Spleen (tissue), 11 donors: ENCODE measurements around the gene C16orf95. TPM values are rescaled to one million over a fixed set of nuclear protein-coding genes. Genes with fewer than 3 reads are reported as not detected.
A peak's percentile ranks its signal among the peaks of the same experiment; 100 is the strongest.

Experiments used
- DNase-seq: peaks from one replicate; pipeline ENCODE4 v3.0.0-alpha.2; 2020
- H3K27ac ChIP-seq, 8 donors: fragments of 200-600 bp; sonication (generic) in 7 of 8; 1 replicate in 4 of 8; 2 replicates in 4 of 8; pipeline versions ENCODE4 v1.5.0 to v1.8.0; 2016 to 2021; ENCODE audit warnings: inconsistent platforms in 4 of 8, mild to moderate bottlenecking in 4 of 8, moderate library complexity in 1 of 8
- H3K27me3 ChIP-seq, 7 donors: fragments of 200-600 bp; sonication (generic) in 6 of 7; replicated peaks in 1 of 7; 1 replicate in 4 of 7; 2 replicates in 3 of 7; pipeline versions ENCODE4 v1.5.0 to v1.8.0; 2016 to 2021; ENCODE audit warnings: inconsistent platforms in 3 of 7, mild to moderate bottlenecking in 1 of 7
- H3K36me3 ChIP-seq, 6 donors: fragments of 200-600 bp; sonication (generic) in 5 of 6; 1 replicate in 4 of 6; 2 replicates in 2 of 6; pipeline versions ENCODE4 v1.5.0 to v1.8.0; 2016 to 2021; ENCODE audit warnings: inconsistent platforms in 2 of 6
- H3K4me1 ChIP-seq, 6 donors: fragments of 200-600 bp; sonication (generic) in 5 of 6; 1 replicate in 3 of 6; 2 replicates in 3 of 6; pipeline versions ENCODE4 v1.5.0 to v1.8.0; 2016 to 2021; ENCODE audit warnings: inconsistent platforms in 3 of 6
- H3K4me3 ChIP-seq, 8 donors: fragments of 200-600 bp; sonication (generic) in 7 of 8; 1 replicate in 4 of 8; 2 replicates in 4 of 8; pipeline versions ENCODE4 v1.5.0 to v1.8.0; 2016 to 2021; ENCODE audit warnings: inconsistent platforms in 4 of 8, mild to moderate bottlenecking in 4 of 8, moderate library complexity in 2 of 8
- H3K9me3 ChIP-seq, 8 donors: fragments of 200-600 bp; sonication (generic) in 7 of 8; 1 replicate in 4 of 8; 2 replicates in 4 of 8; pipeline versions ENCODE4 v1.5.0 to v1.8.0; 2016 to 2021; ENCODE audit warnings: inconsistent platforms in 4 of 8
- POLR2A ChIP-seq, 3 donors: fragments of 450-650 bp; IDR thresholded peaks; one replicate each; pipeline ENCODE4 v1.5.1; 2017; ENCODE audit warnings: antibody characterized with exemption in 3 of 3, mild to moderate bottlenecking in 1 of 3
- POLR2AphosphoS5 ChIP-seq, 3 donors: sonication (generic); formaldehyde crosslinking; IDR thresholded peaks; one replicate each; pipeline ENCODE4 v1.5.1; 2017; ENCODE audit warnings: antibody characterized with exemption in 3 of 3
- WGBS, 5 donors: extraction: QIAGEN DNeasy Blood & Tissue Kit in 3 of 5; methylation state at CpG; one replicate each; pipeline versions ENCODE4 v1.1.5 to v1.1.7; 2013 to 2018; 5-methylcytosine and 5-hydroxymethylcytosine counted together
- intact Hi-C: fragments of 100-400 bp; cut with DNase I; formaldehyde crosslinking; loops from one replicate; pipeline ENCODE4 v1.15.0; 2023; ENCODE audit warnings: low total_unique reads
- polyA plus RNA-seq, 3 donors: library from polyadenylated mRNA; stranded (reverse); fragments of 200-250 nt; gene quantifications; one replicate each; pipeline ENCODE4 v1.2.1, GENCODE V29; 2013
- total RNA-seq, 7 donors: library from RNA; depleted of rRNA in 3 of 7; stranded (reverse); fragments of >200 nt in 3 of 7; fragmentation: NEBNext Ultra II Directional in 4 of 7; extraction: Animal tissue kit (Norgen Biotek cat#: 25700) in 4 of 7; gene quantifications; one replicate each; pipeline versions ENCODE4 v1.1.0 to v1.2.1, GENCODE V29; 2016 to 2021
- TF ChIP-seq, protein P1 (sequence below), 11 experiments: fragments of 200-600 bp in 7 of 11; fragments of 450-650 bp in 4 of 11; sonication (generic) in 4 of 11; IDR thresholded peaks in 8 of 11; conservative IDR thresholded peaks in 3 of 11; 1 replicate in 7 of 11; 2 replicates in 4 of 11; pipeline versions ENCODE4 v1.4.0 to v1.8.0; 2016 to 2021; ENCODE audit warnings: antibody characterized with exemption in 11 of 11, inconsistent platforms in 4 of 11, mild to moderate bottlenecking in 1 of 11
- donor health status: healthy with polysubstance abuse.
- donor health status: DM: no; HTN: no; CAD: no; lungs with moderate emphysema.
- donor health status: DM: no; HTN: no; CAD: no.
- donor health status: Bipolar disorder and iron deficiency.
- donor health status: healthy.
- donor health status: DM: no; HTN: no; CAD: no.
- donor health status: DM: yes; HTN: yes; CAD: no.

The C16orf95 gene
- total and polyA plus RNA-seq, 10 donors, result 1.0 to 2.9 (median 2.1) TPM; not detected in 2

DNA sequence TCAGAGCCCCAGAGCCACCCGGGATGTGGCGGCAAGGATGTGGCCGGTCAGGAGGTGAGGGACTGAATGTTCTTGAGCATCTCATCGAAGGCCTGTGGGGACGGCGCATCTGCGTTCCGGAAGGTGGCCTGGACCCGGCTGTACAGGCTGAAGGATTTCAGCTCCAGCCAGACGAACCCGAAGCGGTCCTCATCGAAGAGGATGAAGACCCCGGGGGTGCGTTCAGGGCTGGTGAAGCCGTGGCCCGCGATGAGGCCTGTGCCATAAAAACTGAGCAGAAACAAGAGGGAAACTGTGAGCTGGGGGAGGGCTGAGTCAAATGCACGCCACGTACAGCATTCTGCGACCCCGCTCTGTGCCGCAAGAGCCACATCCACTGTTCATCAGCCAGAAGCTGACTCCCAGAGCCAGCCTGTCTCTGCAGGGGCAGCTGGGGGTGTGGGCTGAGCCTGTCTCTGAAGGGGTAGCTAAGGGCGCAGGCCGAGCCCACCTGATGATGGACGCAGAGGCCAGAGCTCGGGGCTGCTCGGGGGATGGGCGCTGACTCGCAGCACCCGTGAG is 14.1 kb upstream of the C16orf95 start:
- H3K4me1 ChIP-seq, result no peaks in the 10 kb centered on the region
- H3K4me3 ChIP-seq, result no peak overlapping the region
- H3K36me3 ChIP-seq, result peaks cover 0 to 95% (median 64%) of the 10 kb centered on the region in 6 donors
- no peaks in the 10 kb centered on the region for H3K27me3 ChIP-seq
- WGBS, 5 donors, result 93 to 95% (median 95%) methylated on average over 29 to 31 of the region's 31 CpGs
- no peaks in the 10 kb centered on the region for H3K9me3 ChIP-seq
- DNase-seq, result peak; percentile 64
- intact Hi-C loops, result no loop called here
- no peak overlapping the region for H3K27ac ChIP-seq
- TF ChIP-seq, protein P1, sequence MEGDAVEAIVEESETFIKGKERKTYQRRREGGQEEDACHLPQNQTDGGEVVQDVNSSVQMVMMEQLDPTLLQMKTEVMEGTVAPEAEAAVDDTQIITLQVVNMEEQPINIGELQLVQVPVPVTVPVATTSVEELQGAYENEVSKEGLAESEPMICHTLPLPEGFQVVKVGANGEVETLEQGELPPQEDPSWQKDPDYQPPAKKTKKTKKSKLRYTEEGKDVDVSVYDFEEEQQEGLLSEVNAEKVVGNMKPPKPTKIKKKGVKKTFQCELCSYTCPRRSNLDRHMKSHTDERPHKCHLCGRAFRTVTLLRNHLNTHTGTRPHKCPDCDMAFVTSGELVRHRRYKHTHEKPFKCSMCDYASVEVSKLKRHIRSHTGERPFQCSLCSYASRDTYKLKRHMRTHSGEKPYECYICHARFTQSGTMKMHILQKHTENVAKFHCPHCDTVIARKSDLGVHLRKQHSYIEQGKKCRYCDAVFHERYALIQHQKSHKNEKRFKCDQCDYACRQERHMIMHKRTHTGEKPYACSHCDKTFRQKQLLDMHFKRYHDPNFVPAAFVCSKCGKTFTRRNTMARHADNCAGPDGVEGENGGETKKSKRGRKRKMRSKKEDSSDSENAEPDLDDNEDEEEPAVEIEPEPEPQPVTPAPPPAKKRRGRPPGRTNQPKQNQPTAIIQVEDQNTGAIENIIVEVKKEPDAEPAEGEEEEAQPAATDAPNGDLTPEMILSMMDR (IDR thresholded peaks at IDR 0.05 in 8 of 11, conservative IDR thresholded peaks at IDR 0.05 in 3 of 11), result no peak
- TF ChIP-seq POLR2AphosphoS5 (IDR thresholded peaks at IDR 0.05), result no peak
- TF ChIP-seq POLR2A (IDR thresholded peaks at IDR 0.05), result no peak

DNA sequence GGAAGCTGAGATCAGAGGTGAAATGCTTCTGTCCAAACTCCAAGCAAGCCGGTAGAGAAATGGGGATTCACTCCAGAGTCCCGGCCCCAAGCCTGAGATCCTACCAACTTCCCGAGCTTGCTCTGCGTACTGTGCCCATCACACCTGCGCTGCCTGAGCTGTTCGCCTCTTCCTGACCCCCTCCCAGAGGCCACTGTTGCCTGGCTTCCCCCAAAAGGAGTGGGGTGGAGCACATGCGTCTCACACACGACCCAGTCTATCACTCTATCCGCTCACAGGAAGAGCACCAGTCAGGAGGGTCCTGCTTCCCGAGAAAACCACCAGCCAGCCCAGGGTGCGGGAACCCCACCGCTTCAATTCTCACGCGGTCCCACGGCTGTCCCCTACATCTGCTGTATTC is 13.5 kb upstream of the C16orf95 start:
- intact Hi-C loops, result no loop called here
- 78 to 98% (median 93%) methylated on average over 15 of the region's 15 CpGs for WGBS, 5 donors
- DNase-seq, result peak; percentile 42
- Histone ChIP-seq H3K36me3 (peaks cover 0 to 88% (median 58%) of the 10 kb centered on the region in 6 donors), H3K4me1 (no peaks in the 10 kb centered on the region), H3K27me3 (no peaks in the 10 kb centered on the region), H3K4me3 (no peak overlapping the region), H3K9me3 (no peaks in the 10 kb centered on the region), H3K27ac (no peak overlapping the region)
- TF ChIP-seq, protein P1 (IDR thresholded peaks at IDR 0.05 in 8 of 11, conservative IDR thresholded peaks at IDR 0.05 in 3 of 11), result no peak
- TF ChIP-seq POLR2AphosphoS5 (IDR thresholded peaks at IDR 0.05) (no peak), POLR2A (IDR thresholded peaks at IDR 0.05) (no peak)

DNA sequence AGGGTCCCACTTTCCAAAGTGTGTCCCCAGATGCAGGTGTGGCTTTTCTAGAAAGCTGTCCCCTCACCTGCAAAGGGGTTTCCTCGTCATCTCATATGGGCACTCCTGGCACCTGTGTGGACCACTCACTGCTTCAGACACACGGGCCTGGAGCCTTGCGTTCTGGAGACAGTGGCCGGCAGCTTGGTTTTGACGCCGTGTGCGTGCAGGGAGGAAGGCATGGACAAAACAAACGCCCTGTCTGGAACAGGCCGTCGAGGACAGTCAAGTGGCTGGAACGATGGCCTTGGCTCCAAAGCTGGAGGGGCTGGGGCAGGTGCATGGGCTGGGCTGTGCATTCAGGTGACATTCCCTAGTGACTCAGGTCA is 13.0 kb upstream of the C16orf95 start:
- Histone ChIP-seq H3K4me3 (no peak overlapping the region), H3K27ac (no peak overlapping the region), H3K9me3 (no peaks in the 10 kb centered on the region), H3K36me3 (peaks cover 0 to 84% (median 55%) of the 10 kb centered on the region in 6 donors), H3K4me1 (peaks cover 0 to 4% (median 0%) of the 10 kb centered on the region in 6 donors), H3K27me3 (no peaks in the 10 kb centered on the region)
- DNase-seq, result peak; percentile 49
- intact Hi-C loops, result no loop called here
- TF ChIP-seq POLR2AphosphoS5 (IDR thresholded peaks at IDR 0.05) (no peak), POLR2A (IDR thresholded peaks at IDR 0.05) (no peak)
- TF ChIP-seq, protein P1 (IDR thresholded peaks at IDR 0.05 in 8 of 11, conservative IDR thresholded peaks at IDR 0.05 in 3 of 11), result no peak
- WGBS, 5 donors, result 88 to 96% (median 95%) methylated on average over 10 to 11 of the region's 11 CpGs

DNA sequence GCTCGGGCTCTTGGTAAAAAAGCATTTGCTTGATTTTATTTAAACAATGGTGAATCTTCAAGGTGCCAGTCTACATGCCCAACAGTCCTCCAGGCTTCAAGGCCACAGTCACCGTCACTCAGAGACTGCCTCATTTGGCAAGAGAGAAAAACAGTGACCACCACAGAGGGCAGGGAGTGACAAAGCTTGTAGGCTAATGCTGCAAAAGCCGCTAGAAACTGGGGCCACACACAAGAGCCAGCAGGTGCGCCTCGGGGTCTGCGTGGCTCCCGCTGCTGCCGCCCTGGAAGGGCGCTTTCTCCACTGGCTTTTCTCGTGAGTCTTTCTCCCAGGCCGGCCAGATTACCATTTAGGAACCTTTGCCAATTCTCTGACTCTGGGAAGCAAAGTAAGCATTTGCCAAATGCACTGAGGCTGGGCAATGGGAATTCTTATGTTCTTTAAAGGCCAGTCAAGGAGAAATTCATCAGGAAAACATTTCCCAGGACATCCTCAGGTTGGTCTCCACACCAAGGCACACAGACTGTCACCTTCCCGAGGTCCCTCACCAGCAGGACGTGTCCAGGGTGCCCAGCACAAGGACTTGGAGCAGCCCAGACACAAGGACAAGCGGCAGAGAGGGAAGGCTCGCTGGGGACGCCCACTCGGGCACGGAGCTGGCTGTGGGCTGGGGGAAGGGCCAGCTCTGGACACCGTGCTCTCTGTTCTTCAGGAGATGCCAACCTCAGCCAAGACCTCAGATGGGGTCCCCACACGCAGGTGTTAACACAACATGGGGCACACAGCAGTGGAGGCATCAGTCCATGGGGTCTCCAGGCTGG is 12.5 kb upstream of the C16orf95 start:
- H3K4me1 ChIP-seq, result peaks cover 3 to 10% (median 5%) of the 10 kb centered on the region in 6 donors
- WGBS, 5 donors, result 95 to 97% (median 96%) methylated on average over 17 to 20 of the region's 20 CpGs
- H3K36me3 ChIP-seq, result peaks cover 0 to 78% (median 49%) of the 10 kb centered on the region in 6 donors
- no peaks in the 10 kb centered on the region for H3K27me3 ChIP-seq
- DNase-seq, result peak; percentile 43
- H3K4me3 ChIP-seq, result no peak overlapping the region
- TF ChIP-seq POLR2AphosphoS5 (IDR thresholded peaks at IDR 0.05) (no peak), POLR2A (IDR thresholded peaks at IDR 0.05) (no peak)
- TF ChIP-seq, protein P1 (IDR thresholded peaks at IDR 0.05 in 8 of 11, conservative IDR thresholded peaks at IDR 0.05 in 3 of 11), result no peak
- no peaks in the 10 kb centered on the region for H3K9me3 ChIP-seq
- H3K27ac ChIP-seq, result no peak overlapping the region
- intact Hi-C loops, result no loop called here
